Effector CD8-positive, alpha-beta T cell (primary cell): ENCODE results near the gene RBP3.

Experiments
- DNase-seq: peaks from one replicate; lab custom pipeline; 2025; lab: John Stamatoyannopoulos, UW

Gene RBP3

DNA sequence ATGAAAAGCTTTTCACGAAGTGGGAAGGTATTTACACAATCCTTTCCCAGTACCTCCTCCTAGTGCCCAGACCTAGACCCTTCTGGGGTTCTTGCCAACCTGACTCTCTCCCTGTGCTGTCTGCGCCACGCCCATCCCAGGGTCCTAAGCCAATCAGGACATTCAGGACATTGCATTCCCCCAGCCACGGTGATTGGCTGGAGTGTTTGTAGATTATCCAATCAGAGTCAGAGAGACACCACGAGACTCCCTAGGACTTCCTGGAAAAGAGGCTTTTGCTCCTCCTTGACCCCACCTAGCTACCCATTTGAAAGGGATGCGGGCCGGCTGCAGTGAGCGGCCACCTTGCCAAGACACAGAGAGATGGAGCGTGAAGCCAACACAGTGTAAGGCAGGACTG lies 29.5 kb upstream of the RBP3 start:
- no peak for DNase-seq

DNA sequence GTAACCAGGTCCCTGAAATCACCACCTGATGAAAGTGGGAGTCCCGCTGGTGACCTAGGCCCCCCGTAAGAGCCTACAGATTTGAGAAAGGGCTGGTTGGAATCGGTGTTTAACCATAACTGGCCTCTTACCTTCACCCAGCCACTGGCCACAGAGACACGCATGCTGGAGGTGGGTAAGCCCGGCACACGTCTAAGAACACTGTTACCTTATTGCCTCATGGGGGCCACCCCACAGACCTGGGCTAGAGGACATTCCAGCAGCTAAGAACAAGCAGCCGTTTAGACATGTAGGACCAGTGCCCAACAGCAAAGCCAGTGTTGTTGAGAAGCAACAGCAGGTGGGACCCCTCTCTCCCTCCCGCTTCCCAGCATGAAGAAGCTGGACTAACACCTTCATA lies 28.4 kb upstream of the RBP3 start:
- no peak for DNase-seq

DNA sequence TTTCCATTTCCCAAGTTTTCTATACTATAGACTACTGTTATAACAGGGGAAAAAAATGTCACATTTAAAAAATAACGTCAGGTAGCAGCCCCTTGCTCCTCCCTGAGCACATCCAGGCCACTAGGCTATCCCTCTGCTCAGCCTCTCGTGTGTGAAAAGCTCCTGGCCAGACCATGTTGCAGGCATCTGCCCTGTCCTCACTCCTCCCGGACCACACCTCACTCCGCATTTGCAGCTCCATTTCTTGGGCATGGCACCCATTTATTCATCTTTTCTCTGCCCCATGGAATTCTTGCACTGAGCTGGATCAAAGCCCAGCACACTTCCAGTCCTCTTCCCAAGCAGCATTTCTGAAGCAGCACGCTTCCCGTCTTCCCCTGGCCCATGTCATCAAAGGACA lies 27.4 kb upstream of the RBP3 start:
- DNase-seq: no peak

DNA sequence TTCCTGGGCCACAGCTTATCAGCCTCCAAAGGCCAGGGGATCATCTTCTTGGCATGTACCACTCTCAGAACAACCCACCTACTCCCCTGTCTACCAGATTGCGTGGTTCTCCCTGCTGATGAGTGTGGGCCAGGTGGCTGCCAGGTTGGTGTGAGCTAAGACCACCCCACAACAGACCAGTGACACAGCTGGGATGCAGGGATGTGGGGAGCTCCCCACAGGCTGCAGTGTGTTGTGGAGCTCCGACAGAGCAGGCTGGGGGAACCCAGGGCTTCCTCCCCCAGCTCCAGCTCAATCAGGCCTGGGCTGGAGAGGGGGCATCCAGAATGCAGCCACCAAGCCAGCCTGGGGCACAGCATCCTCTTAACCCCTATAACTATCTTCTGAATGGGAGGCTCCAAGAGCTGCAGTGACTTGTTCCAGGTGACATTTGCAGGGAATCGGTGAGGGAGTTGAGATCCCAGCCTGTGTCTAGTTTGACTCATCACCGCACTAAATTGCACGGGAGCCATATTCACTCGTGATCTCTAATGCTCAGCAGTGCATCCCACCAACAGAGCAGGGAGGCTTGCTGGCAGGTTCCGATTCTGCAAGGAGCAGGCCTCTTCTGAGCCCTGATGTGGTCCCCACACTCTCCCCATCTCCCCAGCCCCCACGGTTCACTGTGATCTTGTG lies 26.5 kb upstream of the RBP3 start:
- DNase-seq: no peak

DNA sequence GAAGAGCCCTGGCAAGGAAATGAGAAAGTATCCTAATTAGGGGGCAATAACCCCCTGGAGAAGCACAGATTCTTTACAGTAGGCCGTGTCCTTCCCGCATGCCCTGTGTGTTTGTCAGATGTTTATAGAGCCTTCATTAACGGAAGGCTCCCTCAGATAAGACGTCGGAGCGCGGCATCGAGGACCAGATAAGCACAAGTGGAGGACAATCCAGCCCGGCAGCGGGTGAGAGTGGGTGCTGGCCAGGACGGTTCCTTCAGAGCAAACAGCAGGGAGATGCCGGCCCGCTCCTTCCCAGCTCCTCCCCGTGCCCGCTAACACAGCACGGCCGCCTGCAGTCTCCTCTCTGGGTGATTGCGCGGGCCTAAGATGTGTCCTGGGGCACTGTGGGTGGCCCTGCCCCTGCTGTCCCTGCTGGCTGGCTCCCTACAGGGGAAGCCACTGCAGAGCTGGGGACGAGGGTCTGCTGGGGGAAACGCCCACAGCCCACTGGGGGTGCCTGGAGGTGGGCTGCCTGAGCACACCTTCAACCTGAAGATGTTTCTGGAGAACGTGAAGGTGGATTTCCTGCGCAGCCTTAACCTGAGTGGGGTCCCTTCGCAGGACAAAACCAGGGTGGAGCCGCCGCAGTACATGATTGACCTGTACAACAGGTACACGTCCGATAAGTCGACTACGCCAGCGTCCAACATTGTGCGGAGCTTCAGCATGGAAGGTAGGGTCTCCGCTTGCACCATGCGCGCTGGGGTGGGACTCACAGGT lies 25.7 kb upstream of the RBP3 start, which contains the start of gene GDF2:
Gene GDF2 (plus strand): TSS at position 155 of the 762 bp plus-strand sequence. CDS start 215 bp downstream, at position 370.
- DNase-seq: no peak

DNA sequence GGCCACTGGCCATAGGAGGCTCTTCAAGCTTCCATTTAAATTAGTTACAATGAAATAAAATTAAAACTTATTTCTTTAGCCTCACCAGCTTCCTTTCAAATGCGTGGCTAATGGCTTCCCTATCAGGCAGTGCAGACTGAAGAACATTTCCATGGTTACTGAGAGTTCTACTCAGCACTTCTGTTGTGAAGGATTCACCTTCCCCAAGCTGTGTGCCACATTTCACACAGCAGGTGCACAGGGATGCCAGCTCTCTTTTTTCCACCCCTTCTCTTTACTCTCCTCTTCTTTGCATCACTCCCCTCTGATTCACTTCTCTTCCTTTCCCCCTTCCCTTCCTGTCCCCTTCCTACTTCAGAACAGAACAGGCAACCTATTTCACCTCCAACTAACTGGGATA lies 25.1 kb upstream of the RBP3 start:
- no peak for DNase-seq

DNA sequence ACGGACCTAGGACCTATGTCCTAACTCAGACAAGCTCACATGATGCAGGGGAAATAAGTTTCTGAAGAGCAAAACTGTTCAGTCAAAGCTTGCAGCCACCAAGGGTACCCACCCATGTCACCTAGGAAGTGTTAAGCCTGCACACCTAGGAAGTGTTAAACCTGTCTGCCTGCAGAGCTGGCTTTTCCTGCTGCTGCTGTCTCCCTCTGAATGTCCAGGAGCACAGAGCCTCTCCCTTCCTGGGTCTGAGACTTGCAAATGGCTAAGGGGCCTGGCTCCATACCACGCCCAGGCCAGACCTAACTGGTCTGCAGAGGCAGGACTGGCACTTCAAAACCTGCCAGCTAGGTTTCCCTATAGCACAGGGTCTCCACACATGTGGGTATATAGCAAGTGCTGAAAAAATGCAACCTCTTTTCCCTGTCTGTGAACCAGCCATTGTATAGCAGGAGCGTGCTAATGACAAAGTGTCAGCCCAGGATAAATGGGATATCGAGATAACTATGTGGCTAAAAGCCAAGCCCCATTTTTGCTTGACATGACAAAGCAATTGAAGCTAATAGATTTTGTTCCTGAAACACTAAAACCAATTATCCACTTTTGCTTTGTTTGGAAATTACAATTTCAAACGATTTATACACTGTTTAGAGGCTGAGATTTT lies 24.4 kb upstream of the RBP3 start:
- DNase-seq: no peak

DNA sequence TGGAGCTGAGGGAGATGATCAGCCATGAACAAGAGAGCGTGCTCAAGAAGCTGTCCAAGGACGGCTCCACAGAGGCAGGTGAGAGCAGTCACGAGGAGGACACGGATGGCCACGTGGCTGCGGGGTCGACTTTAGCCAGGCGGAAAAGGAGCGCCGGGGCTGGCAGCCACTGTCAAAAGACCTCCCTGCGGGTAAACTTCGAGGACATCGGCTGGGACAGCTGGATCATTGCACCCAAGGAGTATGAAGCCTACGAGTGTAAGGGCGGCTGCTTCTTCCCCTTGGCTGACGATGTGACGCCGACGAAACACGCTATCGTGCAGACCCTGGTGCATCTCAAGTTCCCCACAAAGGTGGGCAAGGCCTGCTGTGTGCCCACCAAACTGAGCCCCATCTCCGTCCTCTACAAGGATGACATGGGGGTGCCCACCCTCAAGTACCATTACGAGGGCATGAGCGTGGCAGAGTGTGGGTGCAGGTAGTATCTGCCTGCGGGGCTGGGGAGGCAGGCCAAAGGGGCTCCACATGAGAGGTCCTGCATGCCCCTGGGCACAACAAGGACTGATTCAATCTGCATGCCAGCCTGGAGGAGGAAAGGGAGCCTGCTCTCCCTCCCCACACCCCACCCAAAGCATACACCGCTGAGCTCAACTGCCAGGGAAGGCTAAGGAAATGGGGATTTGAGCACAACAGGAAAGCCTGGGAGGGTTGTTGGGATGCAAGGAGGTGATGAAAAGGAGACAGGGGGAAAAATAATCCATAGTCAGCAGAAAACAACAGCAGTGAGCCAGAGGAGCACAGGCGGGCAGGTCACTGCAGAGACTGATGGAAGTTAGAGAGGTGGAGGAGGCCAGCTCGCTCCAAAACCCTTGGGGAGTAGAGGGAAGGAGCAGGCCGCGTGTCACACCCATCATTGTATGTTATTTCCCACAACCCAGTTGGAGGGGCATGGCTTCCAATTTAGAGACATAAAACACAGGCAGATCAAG lies 22.6 kb upstream of the RBP3 start:
- no peak for DNase-seq

DNA sequence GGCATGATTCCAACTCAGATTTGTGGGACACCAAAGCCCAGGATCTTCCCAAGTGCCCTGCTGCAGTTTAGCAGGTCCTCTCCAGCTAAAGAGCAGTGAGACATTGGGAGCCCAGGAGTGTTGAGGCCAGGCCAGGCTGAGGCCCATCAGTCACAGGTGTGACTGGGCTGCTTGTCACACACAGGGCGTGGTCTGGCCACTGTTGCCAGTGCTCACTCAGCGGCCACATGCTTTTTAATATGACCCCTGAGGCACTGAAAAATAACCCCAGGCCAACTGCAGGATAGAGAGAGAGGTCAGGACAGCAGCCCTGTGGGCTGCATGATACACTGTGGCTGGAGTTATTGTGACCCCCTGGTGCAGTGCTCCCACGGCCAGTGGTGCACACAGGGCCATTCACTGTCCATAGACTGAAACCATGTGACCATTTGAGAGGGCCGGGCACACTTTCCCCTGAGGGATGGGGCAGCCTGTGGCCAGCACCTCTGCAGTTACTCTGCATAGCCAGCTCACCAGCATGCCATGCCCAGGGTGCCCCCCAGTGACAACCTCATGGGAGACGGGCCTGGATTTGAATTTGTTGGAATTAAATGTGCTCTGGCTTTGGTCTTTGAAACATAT lies 21.7 kb upstream of the RBP3 start:
- DNase-seq: no peak

DNA sequence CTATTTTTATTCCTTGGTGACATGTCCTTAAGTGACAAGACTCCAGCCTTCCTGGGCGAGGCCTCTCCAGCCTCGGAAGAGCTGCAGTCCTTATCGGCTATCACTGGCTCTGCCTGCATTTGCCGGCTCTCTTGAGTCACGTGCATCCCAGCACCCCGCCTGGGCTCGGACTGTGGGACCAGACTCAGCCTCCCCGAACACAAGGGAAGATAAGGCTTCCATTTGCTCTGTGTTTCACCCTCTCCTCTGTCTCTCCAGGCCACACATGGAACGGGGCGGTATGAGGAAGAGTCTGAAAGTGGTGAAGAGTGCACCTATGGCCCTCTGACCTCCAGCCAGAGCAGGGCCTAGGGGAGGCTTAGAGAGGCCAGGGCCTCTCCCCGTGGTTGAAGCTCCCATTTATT lies 21.2 kb upstream of the RBP3 start:
- no peak for DNase-seq

DNA sequence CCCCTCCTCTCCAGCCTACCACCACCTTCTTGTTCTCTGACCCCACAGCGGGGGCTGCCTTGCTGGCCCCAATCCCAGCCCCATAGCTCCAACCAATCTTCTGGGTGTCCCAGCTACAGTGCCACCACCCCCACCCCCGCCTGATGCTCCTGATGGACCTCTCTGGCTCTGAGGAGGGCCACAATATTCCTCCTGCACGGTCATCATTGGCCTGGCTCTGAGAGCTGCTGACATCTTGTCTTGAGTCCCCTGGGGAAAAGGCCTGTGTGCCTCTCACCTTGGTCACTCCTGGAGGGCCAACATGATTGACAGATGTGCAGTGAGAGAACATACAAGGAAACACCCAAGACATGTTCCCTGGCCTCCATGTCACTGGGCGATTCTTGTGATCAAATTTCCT lies 18.3 kb upstream of the RBP3 start:
- DNase-seq: no peak

DNA sequence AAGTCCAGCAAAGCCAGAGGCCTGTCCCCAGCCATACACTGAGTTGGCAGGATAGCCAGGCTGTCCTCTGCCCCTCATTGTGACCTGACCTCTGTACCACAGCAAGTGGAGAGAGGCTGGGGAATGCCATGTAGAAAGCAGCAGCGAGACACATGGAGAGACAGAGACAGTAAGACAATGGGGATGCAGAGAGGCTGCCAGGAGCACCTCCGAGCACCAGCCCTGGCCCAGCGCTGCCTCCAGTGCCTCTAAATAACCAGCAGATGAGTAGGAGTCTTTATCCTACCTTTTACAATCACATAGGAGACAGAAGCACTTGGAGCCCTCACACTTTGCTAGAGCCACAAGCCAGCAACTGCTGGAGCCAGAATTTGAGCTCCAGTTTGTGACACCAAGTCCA lies 17.8 kb upstream of the RBP3 start:
- no peak for DNase-seq

DNA sequence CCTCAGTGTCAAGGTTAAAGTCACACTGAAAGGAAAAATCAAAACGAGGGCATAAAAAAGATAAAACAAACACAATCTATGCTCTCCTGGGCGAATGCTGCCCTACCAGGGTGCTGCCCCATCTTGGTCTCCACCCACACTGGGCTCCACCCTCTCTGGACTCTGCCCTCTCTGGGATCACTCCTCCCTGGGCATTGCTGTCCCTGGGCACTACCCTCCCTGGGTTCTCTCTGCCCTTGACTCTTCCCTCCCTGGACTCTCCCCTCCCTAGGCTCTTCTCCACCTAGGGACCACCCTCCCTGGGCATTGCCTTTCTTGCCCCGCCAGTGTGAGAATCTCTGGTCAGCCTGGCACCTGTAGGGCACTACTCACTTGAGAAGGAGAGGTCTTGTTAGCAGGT lies 17.4 kb upstream of the RBP3 start:
- DNase-seq: no peak

DNA sequence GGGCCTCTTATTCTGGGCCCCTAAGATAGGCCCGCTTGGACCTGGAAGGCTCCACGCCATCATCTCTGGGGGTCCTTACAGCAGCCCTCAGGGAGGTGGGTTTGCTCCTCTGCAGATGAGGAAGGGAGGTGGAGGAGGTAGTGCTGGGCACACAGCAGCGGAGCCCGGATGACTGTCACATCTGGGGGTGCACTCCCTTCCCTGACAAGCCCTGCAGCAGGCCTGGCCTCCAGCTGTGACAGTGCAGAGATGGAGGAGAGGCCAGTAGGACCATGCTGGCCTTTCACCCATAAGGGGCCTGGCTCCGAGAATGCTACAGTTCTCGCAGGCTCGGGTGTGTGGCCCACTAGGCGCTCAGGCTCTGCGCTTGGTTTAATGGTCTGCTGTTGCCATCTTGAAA lies 16.7 kb upstream of the RBP3 start:
- no peak for DNase-seq

DNA sequence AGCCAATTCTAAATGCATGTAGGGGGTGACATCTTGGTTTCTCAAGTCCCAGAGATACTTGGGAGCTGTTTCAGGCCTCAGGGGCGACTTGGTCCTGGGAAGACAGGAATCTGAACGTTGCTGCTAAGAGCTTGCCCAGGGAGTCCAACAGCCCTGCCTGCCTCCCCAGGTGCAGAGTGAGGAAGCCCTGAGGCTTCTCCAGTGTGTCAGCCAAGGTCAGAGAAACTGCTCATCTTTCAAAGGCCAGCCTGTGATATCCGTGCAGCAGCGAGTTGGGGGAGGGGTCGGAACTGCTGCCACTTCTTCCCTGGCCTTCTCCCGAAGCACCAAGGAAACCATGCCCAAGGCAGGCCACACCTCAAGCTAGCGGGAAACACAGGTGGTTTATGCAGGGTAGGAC lies 16.2 kb upstream of the RBP3 start:
- no peak for DNase-seq

DNA sequence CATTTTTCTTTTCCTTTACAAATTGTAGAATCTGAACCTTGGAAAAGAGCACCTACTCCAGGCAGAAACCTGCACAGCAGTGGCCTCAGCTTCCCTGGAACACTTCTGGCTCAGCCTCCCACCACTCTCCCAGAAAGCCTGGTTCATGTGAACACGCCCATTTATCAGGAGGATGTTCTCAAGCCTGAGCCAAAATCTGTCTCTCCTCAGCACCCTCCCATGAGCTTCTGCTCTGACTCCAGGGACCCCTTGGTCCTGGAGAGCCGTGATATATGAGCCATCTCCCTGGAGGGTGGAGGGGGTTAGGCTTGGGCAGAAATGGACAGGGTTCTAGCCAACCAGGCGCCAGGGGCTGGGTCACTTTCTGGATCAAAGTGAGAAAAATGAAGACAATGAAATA lies 15.8 kb upstream of the RBP3 start:
- no peak for DNase-seq

DNA sequence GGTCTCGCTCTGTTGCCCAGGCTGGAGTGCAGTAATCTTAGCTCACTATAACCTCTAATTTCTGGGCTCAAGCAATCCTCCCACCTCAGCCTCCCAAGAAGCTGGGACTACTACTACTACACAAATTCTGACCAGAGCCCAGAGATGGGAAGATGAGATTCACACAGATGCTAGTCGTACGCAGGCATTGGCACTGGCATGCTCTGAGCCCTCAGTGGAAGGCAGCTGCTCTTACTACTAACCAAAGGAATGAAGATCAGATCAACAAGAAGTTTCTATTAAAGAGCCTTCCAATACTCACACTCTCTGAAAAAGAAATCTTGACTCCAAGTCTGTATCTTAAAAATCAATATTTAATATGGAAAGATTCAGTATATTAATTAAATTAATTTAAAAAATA lies 15.2 kb upstream of the RBP3 start:
- DNase-seq: no peak

DNA sequence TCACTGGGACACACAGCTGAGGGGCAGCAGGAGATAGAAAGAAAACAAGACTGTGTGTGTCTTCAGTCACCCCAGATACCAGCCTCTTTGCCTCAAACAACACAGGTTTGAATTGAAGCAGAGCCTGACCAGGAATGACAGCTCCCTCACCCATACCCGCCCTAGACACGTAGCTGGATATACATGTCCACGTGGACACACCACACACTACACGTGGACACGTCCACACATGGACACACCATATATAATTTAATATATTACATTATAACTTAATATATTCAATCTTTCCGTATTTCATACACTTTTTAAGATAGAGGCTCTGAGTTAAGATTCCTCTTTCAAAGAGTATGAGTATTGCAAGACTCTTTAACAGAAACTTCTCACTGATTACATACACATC lies 14.6 kb upstream of the RBP3 start:
- DNase-seq: no peak

DNA sequence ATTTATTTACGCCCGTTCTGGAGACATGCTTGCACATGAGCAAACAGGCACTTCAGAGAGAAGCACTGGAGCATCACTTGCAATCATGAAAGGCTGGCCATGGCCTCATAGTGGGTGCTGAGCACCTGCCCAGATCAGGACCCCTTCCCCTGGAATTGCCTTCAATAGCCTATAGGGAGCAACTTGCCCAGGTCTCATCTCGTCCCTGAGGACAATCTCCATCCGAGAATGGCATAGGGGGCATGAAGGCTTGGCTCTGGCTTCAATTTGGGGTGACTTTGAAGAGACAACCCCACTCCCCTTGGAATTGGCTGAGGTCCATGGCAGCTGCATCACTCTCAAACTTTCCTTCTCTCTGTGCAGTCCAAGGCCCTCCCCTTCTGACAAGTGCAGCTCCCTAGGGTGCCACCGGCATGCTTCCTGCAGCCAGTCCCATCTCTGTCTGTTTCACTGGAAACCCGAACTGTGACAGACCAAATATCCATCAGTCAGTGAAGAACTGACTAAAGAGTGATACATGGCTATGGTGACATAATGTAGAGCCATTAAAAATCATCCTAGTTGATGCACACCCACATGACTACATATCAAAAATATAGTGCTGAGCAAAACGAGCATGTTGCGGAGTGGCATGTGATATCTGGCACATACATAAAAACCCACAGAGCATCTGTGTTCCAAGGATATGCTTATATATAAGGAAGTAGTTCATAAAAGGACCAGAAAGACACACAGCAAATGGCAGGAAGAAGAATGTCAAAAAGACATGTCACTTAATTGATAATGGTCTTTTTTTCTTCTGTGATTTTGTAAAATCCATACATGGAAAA lies 13.5 kb upstream of the RBP3 start:
- DNase-seq: no peak

DNA sequence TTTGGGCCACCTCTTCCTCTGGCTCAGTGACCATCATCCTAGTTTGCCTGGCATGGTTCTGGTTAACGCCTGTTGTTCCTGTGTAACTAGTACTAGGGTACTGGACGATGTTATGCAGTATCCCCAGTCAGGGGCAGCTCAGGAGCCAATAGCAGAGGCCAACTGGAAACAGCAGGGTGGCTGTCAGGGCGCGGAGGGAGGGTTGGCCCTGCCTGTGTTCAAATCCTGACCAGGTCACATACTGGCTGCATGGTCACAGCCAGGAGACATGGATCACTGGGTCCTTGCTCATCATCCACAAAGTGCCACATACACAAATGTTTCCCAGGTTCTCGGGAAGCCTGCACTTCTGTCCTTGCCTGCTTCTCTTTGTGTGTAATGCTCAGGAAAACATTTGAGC lies 12.3 kb upstream of the RBP3 start:
- DNase-seq: no peak
